GM23338 (cell line): ENCODE results near the gene VPS4A. TPM values are rescaled to one million over a fixed set of nuclear protein-coding genes. Genes with fewer than 3 reads are reported as not detected.
"Not testable (repeated sequence)": the region's sequence is repeated elsewhere in the genome, so short reads cannot be mapped to it uniquely, and the experiment has no call there.

ENCODE experiments used
- ATAC-seq: fragments of 200-7000 bp; cut with Tn5 transposase; 3 replicates; pipeline ENCODE4 v1.9.1; 2020
- DNase-seq: peaks from one replicate; pipeline ENCODE4 v3.0.0-alpha.2; 2015; ENCODE audit warnings: low spot score
- H2AFZ ChIP-seq: fragments of 200-600 bp; sonication (generic); 2 replicates; pipeline ENCODE4 v1.8.0; 2016; ENCODE audit warnings: antibody characterized with exemption, mild to moderate bottlenecking, moderate library complexity
- H3F3A ChIP-seq: fragments of 200-600 bp; sonication (generic); replicated peaks from 2 replicates; pipeline ENCODE4 v1.8.0; 2017; ENCODE audit warnings: antibody characterized with exemption, mixed run types, low read depth
- H3K27ac ChIP-seq: fragments of 200-600 bp; sonication (generic); 2 replicates; pipeline ENCODE4 v1.6.1; 2016; ENCODE audit warnings: low read depth
- H3K27me3 ChIP-seq: fragments of 200-600 bp; sonication (generic); 2 replicates; pipeline ENCODE4 v1.8.0; 2016; ENCODE audit warnings: mild to moderate bottlenecking, mixed run types, moderate library complexity; ENCODE audit not compliant: insufficient read depth
- H3K36me3 ChIP-seq: fragments of 200-600 bp; sonication (generic); 2 replicates; pipeline ENCODE4 v1.8.0; 2016; ENCODE audit warnings: mild to moderate bottlenecking; ENCODE audit not compliant: insufficient read depth
- H3K4me1 ChIP-seq: fragments of 200-600 bp; sonication (generic); 2 replicates; pipeline ENCODE4 v1.8.0; 2016; ENCODE audit warnings: mild to moderate bottlenecking, moderate library complexity; ENCODE audit not compliant: insufficient read depth
- H3K4me2 ChIP-seq: fragments of 200-600 bp; sonication (generic); 2 replicates; pipeline ENCODE4 v1.7.1; 2017; ENCODE audit warnings: mixed run types
- H3K4me3 ChIP-seq: fragments of 200-600 bp; sonication (generic); 2 replicates; pipeline ENCODE4 v1.6.1; 2016; ENCODE audit warnings: mixed run types
- H3K79me2 ChIP-seq: fragments of 200-600 bp; sonication (generic); replicated peaks from 2 replicates; pipeline ENCODE4 v1.8.0; 2017; ENCODE audit warnings: mild to moderate bottlenecking; ENCODE audit not compliant: insufficient read depth
- H3K9me2 ChIP-seq: fragments of 200-600 bp; sonication (generic); 2 replicates; pipeline ENCODE4 v1.8.0; 2017; ENCODE audit not compliant: insufficient read depth
- H4K20me1 ChIP-seq: fragments of 200-600 bp; sonication (generic); replicated peaks from 2 replicates; pipeline ENCODE4 v1.8.0; 2017; ENCODE audit warnings: mild to moderate bottlenecking; ENCODE audit not compliant: insufficient read depth
- H3K27ac Mint-ChIP-seq: 2 replicates; pipeline ENCODE4 v1.8.0; 2020; ENCODE audit warnings: inconsistent platforms, mild to moderate bottlenecking, moderate library complexity, mixed read lengths
- H3K27me3 Mint-ChIP-seq: 3 replicates; pipeline ENCODE4 v1.8.0; 2022; ENCODE audit warnings: low read depth, mild to moderate bottlenecking, moderate library complexity, mixed read lengths, inconsistent platforms; ENCODE audit not compliant: insufficient read depth, poor library complexity
- H3K36me3 Mint-ChIP-seq: 3 replicates; pipeline ENCODE4 v1.8.0; 2021; ENCODE audit warnings: low read depth, mild to moderate bottlenecking, inconsistent platforms, moderate library complexity, mixed read lengths
- H3K4me1 Mint-ChIP-seq: 3 replicates; pipeline ENCODE4 v1.8.0; 2020; ENCODE audit warnings: mild to moderate bottlenecking, inconsistent platforms, mixed read lengths
- H3K4me3 Mint-ChIP-seq: 3 replicates; pipeline ENCODE4 v1.8.0; 2021; ENCODE audit warnings: moderate library complexity, mild to moderate bottlenecking, inconsistent platforms, mixed read lengths
- H3K9me3 Mint-ChIP-seq: 3 replicates; pipeline ENCODE4 v1.8.0; 2020; ENCODE audit warnings: moderate library complexity, mild to moderate bottlenecking, inconsistent platforms, mixed read lengths
- EZH2 ChIP-seq: fragments of 200-600 bp; sonication (generic); IDR thresholded peaks from one replicate; pipeline ENCODE4 v1.8.0; 2017; ENCODE audit warnings: antibody characterized with exemption, mild to moderate bottlenecking, low read depth; ENCODE audit not compliant: unreplicated experiment
- NANOG ChIP-seq: IDR thresholded peaks from 2 replicates; pipeline ENCODE4 v1.6.1; 2016; ENCODE audit warnings: antibody characterized with exemption, borderline replicate concordance
- STAT1 ChIP-seq: IDR thresholded peaks from one replicate; pipeline ENCODE4 v1.6.1; 2016; ENCODE audit warnings: antibody characterized with exemption; ENCODE audit not compliant: unreplicated experiment
- ZNF114 ChIP-seq: fragments of 250-450 bp; sonication (Bioruptor Pico); IDR thresholded peaks from 2 replicates; pipeline ENCODE4 v1.5.0; 2020; ENCODE audit warnings: mild to moderate bottlenecking, moderate library complexity
- polyA plus RNA-seq: library from polyadenylated mRNA; unstranded; fragments of >200 nt; fragmentation: Nextera tagmentation; extraction: Ambion mirVana; gene quantifications from 2 replicates; pipeline ENCODE4 v1.2.1, GENCODE V29; 2016
- total RNA-seq: library from RNA; depleted of rRNA; stranded (reverse); fragments of >200 nt; shearing (Covaris generic); gene quantifications from 2 replicates; pipeline ENCODE4 v1.2.3, GENCODE V29; 2014
- TF ChIP-seq, protein P1 (sequence below): IDR thresholded peaks from one replicate; pipeline ENCODE4 v1.6.1; 2018; ENCODE audit warnings: antibody characterized with exemption; ENCODE audit not compliant: unreplicated experiment
- TF ChIP-seq, protein P2 (sequence below), 2 experiments: fragments of 200-600 bp in 1 of 2; sonication (generic) in 1 of 2; conservative IDR thresholded peaks; 2 replicates each; pipeline versions ENCODE4 v1.5.1 to v1.6.1; 2016 to 2017; ENCODE audit warnings: antibody characterized with exemption in 2 of 2, low read depth in 2 of 2, mild to moderate bottlenecking in 2 of 2, moderate library complexity in 1 of 2
- TF ChIP-seq, protein P3 (sequence below): fragments of 250-450 bp; sonication (Bioruptor Pico); IDR thresholded peaks from 2 replicates; pipeline ENCODE4 v1.5.0; 2020; ENCODE audit warnings: mild to moderate bottlenecking, moderate library complexity

VPS4A gene
- total and polyA plus RNA-seq, 2 experiments from 2014 or later = 29.1 to 32.7 TPM

DNA sequence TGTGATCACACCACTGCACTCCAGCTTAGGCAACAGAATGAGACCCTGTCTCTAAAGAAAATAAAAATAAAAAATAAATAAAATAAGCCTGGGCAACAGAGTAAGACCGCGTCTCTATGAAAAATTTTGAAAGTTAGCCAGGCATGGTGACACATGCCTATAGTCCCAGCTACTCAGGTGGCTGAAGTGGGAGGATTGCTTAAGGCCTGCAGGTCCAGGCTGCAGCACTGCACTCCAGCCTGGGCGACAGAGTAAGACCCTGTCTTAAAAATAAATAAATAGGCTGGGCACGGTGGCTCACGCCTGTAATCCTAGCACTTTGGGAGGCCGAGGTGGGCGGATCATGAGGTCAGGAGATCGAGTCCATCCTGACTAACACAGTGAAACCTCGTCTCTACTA is 19.5 kb upstream of the VPS4A start:
- H3K36me3 Mint-ChIP-seq, ATAC-seq, H3K4me2 ChIP-seq, H3K27me3 ChIP-seq, H3K4me3 ChIP-seq, H3K27ac ChIP-seq, H4K20me1 ChIP-seq, H3K4me3 Mint-ChIP-seq, H3K4me1 Mint-ChIP-seq, H3K79me2 ChIP-seq, DNase-seq, H2AFZ ChIP-seq, H3K4me1 ChIP-seq, H3K27me3 Mint-ChIP-seq, H3K36me3 ChIP-seq, H3K9me3 Mint-ChIP-seq, H3K27ac Mint-ChIP-seq, H3F3A ChIP-seq, H3K9me2 ChIP-seq: not testable (repeated sequence)

DNA sequence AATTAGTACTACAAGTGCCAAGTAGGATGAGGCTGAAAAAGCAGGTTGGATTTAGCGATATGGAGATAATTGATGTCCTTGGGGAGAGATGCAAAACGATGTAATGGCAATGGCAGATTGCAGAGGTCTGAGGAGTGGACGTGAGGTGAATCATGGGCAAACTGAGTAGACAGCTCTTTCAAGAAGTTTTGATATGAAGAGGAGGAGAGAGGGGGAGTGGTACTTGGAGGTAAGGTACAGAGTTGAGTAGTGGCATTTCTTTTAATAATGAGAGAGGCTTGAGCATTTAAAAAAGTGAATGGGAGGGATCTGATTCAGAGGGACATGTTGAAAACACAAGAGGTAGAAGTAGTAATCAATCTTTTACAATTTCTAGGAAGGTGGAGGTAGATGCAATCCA is 17.7 kb upstream of the VPS4A start:
- Mint-ChIP-seq H3K27me3 (peaks cover 1% of the 10 kb centered on the region), H3K4me1 (no peaks in the 10 kb centered on the region), H3K27ac (peak overlapping the region; percentile 4; the same call in 1 of the 2 replicates), H3K36me3 (peaks cover 3% of the 10 kb centered on the region; the same call in 2 of the 3 replicates), H3K4me3 (no peak overlapping the region), H3K9me3 (no peaks in the 10 kb centered on the region)
- Histone ChIP-seq H3K4me1 (no peaks in the 10 kb centered on the region), H3K9me2 (no peaks in the 10 kb centered on the region), H3K79me2 (no peaks in the 10 kb centered on the region), H3F3A (no peaks in the 10 kb centered on the region), H4K20me1 (no peaks in the 10 kb centered on the region; the same call in 1 of the 2 replicates), H3K27me3 (no peaks in the 10 kb centered on the region), H3K36me3 (no peaks in the 10 kb centered on the region), H3K4me3 (no peak overlapping the region), H2AFZ (no peak overlapping the region), H3K4me2 (no peak overlapping the region), H3K27ac (no peak overlapping the region)
- TF ChIP-seq NANOG (no peak), STAT1 (no peak), ZNF114 (no peak), EZH2 (no peak)
- TF ChIP-seq, protein P1, sequence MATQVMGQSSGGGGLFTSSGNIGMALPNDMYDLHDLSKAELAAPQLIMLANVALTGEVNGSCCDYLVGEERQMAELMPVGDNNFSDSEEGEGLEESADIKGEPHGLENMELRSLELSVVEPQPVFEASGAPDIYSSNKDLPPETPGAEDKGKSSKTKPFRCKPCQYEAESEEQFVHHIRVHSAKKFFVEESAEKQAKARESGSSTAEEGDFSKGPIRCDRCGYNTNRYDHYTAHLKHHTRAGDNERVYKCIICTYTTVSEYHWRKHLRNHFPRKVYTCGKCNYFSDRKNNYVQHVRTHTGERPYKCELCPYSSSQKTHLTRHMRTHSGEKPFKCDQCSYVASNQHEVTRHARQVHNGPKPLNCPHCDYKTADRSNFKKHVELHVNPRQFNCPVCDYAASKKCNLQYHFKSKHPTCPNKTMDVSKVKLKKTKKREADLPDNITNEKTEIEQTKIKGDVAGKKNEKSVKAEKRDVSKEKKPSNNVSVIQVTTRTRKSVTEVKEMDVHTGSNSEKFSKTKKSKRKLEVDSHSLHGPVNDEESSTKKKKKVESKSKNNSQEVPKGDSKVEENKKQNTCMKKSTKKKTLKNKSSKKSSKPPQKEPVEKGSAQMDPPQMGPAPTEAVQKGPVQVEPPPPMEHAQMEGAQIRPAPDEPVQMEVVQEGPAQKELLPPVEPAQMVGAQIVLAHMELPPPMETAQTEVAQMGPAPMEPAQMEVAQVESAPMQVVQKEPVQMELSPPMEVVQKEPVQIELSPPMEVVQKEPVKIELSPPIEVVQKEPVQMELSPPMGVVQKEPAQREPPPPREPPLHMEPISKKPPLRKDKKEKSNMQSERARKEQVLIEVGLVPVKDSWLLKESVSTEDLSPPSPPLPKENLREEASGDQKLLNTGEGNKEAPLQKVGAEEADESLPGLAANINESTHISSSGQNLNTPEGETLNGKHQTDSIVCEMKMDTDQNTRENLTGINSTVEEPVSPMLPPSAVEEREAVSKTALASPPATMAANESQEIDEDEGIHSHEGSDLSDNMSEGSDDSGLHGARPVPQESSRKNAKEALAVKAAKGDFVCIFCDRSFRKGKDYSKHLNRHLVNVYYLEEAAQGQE = no peak
- TF ChIP-seq, protein P2, sequence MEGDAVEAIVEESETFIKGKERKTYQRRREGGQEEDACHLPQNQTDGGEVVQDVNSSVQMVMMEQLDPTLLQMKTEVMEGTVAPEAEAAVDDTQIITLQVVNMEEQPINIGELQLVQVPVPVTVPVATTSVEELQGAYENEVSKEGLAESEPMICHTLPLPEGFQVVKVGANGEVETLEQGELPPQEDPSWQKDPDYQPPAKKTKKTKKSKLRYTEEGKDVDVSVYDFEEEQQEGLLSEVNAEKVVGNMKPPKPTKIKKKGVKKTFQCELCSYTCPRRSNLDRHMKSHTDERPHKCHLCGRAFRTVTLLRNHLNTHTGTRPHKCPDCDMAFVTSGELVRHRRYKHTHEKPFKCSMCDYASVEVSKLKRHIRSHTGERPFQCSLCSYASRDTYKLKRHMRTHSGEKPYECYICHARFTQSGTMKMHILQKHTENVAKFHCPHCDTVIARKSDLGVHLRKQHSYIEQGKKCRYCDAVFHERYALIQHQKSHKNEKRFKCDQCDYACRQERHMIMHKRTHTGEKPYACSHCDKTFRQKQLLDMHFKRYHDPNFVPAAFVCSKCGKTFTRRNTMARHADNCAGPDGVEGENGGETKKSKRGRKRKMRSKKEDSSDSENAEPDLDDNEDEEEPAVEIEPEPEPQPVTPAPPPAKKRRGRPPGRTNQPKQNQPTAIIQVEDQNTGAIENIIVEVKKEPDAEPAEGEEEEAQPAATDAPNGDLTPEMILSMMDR (conservative IDR thresholded peaks at IDR 0.05; ENCODE audit: low read depth in 2 of 2) = no peak
- TF ChIP-seq, protein P3, sequence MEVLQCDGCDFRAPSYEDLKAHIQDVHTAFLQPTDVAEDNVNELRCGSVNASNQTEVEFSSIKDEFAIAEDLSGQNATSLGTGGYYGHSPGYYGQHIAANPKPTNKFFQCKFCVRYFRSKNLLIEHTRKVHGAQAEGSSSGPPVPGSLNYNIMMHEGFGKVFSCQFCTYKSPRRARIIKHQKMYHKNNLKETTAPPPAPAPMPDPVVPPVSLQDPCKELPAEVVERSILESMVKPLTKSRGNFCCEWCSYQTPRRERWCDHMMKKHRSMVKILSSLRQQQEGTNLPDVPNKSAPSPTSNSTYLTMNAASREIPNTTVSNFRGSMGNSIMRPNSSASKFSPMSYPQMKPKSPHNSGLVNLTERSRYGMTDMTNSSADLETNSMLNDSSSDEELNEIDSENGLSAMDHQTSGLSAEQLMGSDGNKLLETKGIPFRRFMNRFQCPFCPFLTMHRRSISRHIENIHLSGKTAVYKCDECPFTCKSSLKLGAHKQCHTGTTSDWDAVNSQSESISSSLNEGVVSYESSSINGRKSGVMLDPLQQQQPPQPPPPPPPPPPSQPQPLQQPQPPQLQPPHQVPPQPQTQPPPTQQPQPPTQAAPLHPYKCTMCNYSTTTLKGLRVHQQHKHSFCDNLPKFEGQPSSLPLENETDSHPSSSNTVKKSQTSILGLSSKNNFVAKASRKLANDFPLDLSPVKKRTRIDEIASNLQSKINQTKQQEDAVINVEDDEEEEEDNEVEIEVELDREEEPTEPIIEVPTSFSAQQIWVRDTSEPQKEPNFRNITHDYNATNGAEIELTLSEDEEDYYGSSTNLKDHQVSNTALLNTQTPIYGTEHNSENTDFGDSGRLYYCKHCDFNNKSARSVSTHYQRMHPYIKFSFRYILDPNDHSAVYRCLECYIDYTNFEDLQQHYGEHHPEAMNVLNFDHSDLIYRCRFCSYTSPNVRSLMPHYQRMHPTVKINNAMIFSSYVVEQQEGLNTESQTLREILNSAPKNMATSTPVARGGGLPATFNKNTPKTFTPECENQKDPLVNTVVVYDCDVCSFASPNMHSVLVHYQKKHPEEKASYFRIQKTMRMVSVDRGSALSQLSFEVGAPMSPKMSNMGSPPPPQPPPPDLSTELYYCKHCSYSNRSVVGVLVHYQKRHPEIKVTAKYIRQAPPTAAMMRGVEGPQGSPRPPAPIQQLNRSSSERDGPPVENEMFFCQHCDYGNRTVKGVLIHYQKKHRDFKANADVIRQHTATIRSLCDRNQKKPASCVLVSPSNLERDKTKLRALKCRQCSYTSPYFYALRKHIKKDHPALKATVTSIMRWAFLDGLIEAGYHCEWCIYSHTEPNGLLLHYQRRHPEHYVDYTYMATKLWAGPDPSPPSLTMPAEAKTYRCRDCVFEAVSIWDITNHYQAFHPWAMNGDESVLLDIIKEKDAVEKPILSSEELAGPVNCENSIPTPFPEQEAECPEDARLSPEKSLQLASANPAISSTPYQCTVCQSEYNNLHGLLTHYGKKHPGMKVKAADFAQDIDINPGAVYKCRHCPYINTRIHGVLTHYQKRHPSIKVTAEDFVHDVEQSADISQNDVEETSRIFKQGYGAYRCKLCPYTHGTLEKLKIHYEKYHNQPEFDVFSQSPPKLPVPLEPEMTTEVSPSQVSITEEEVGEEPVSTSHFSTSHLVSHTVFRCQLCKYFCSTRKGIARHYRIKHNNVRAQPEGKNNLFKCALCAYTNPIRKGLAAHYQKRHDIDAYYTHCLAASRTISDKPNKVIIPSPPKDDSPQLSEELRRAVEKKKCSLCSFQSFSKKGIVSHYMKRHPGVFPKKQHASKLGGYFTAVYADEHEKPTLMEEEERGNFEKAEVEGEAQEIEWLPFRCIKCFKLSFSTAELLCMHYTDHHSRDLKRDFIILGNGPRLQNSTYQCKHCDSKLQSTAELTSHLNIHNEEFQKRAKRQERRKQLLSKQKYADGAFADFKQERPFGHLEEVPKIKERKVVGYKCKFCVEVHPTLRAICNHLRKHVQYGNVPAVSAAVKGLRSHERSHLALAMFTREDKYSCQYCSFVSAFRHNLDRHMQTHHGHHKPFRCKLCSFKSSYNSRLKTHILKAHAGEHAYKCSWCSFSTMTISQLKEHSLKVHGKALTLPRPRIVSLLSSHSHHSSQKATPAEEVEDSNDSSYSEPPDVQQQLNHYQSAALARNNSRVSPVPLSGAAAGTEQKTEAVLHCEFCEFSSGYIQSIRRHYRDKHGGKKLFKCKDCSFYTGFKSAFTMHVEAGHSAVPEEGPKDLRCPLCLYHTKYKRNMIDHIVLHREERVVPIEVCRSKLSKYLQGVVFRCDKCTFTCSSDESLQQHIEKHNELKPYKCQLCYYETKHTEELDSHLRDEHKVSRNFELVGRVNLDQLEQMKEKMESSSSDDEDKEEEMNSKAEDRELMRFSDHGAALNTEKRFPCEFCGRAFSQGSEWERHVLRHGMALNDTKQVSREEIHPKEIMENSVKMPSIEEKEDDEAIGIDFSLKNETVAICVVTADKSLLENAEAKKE (CRISPR knock-in tag) = no peak
- ATAC-seq = no peak
- DNase-seq = no peak
